ENCODE results near the gene HOATZ.

GRCh38 chr11:111466615-111467014, 48.0 kb upstream of the HOATZ start:
- TF ChIP-seq EZH2phosphoT487 (IDR thresholded peaks at IDR 0.05; ENCODE audit: borderline replicate concordance) (no peak), CTCF (conservative IDR thresholded peaks at IDR 0.05; ENCODE audit: low read length) (no peak)

Measured in Loucy (cell line).